ENCODE data around the gene DHX40.

DNA sequence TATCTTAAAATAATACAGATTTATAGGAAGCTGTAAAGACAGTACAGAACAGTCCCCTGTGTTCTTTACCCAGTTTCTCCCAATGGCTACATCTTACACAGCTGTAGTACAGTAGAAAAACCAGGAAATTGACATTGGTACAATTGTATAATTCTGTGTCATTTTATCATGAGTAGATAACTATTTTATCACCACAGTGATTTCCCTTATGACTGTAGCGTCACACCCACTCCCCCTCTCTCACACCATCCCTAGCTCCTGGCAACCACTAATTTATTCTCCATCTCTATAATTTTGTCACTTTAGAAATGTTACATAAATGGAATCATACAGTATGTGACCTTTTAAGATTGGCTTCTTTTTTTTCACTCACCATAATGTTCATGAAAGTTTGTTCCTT is 85.2 kb downstream of the DHX40 start:
- TF ChIP-seq POLR2AphosphoS5 (IDR thresholded peaks at IDR 0.05; ENCODE audit: low read depth, low read length), result no peak
- TF ChIP-seq, protein P1, sequence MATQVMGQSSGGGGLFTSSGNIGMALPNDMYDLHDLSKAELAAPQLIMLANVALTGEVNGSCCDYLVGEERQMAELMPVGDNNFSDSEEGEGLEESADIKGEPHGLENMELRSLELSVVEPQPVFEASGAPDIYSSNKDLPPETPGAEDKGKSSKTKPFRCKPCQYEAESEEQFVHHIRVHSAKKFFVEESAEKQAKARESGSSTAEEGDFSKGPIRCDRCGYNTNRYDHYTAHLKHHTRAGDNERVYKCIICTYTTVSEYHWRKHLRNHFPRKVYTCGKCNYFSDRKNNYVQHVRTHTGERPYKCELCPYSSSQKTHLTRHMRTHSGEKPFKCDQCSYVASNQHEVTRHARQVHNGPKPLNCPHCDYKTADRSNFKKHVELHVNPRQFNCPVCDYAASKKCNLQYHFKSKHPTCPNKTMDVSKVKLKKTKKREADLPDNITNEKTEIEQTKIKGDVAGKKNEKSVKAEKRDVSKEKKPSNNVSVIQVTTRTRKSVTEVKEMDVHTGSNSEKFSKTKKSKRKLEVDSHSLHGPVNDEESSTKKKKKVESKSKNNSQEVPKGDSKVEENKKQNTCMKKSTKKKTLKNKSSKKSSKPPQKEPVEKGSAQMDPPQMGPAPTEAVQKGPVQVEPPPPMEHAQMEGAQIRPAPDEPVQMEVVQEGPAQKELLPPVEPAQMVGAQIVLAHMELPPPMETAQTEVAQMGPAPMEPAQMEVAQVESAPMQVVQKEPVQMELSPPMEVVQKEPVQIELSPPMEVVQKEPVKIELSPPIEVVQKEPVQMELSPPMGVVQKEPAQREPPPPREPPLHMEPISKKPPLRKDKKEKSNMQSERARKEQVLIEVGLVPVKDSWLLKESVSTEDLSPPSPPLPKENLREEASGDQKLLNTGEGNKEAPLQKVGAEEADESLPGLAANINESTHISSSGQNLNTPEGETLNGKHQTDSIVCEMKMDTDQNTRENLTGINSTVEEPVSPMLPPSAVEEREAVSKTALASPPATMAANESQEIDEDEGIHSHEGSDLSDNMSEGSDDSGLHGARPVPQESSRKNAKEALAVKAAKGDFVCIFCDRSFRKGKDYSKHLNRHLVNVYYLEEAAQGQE (IDR thresholded peaks at IDR 0.05; ENCODE audit: insufficient read depth in 1 of 2, low read depth in 2 of 2, low read length in 2 of 2), result no peak
